ENCODE measurements around the gene AKAP17A.

GRCh38 chrX:1581132-1581531, 10.3 kb upstream of the AKAP17A start:
- TF ChIP-seq CTCF (conservative IDR thresholded peaks at IDR 0.05) (peak; percentile 81), EZH2 (IDR thresholded peaks at IDR 0.05; ENCODE audit: low read depth) (no peak)
